Measurements from ENCODE around the gene TP53TG5.

DNA sequence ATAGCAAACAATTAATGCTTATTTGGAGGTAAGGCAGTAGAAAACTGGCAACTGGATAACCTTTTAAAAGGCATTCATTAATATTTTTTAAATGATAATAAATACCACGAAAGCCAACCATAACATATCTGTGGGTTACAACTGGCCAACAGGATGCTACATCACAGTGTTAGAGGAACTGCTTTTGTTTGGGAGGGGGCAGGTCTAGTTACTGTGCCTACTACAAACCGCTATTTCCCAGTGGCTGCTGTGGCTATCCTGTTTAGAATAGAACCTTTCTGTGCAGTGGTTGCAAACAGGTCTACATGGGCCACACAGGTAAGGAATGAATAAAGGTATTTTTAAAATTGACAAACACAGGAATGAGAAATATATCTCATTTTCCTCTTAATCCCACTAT lies 38.8 kb upstream of the TP53TG5 start:
- TF ChIP-seq, protein P1, sequence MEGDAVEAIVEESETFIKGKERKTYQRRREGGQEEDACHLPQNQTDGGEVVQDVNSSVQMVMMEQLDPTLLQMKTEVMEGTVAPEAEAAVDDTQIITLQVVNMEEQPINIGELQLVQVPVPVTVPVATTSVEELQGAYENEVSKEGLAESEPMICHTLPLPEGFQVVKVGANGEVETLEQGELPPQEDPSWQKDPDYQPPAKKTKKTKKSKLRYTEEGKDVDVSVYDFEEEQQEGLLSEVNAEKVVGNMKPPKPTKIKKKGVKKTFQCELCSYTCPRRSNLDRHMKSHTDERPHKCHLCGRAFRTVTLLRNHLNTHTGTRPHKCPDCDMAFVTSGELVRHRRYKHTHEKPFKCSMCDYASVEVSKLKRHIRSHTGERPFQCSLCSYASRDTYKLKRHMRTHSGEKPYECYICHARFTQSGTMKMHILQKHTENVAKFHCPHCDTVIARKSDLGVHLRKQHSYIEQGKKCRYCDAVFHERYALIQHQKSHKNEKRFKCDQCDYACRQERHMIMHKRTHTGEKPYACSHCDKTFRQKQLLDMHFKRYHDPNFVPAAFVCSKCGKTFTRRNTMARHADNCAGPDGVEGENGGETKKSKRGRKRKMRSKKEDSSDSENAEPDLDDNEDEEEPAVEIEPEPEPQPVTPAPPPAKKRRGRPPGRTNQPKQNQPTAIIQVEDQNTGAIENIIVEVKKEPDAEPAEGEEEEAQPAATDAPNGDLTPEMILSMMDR (IDR thresholded peaks at IDR 0.05): no peak
- TF ChIP-seq, protein P2, sequence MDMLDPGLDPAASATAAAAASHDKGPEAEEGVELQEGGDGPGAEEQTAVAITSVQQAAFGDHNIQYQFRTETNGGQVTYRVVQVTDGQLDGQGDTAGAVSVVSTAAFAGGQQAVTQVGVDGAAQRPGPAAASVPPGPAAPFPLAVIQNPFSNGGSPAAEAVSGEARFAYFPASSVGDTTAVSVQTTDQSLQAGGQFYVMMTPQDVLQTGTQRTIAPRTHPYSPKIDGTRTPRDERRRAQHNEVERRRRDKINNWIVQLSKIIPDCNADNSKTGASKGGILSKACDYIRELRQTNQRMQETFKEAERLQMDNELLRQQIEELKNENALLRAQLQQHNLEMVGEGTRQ (CRISPR knock-in tag; IDR thresholded peaks at IDR 0.05): no peak
- TF ChIP-seq, protein P3, sequence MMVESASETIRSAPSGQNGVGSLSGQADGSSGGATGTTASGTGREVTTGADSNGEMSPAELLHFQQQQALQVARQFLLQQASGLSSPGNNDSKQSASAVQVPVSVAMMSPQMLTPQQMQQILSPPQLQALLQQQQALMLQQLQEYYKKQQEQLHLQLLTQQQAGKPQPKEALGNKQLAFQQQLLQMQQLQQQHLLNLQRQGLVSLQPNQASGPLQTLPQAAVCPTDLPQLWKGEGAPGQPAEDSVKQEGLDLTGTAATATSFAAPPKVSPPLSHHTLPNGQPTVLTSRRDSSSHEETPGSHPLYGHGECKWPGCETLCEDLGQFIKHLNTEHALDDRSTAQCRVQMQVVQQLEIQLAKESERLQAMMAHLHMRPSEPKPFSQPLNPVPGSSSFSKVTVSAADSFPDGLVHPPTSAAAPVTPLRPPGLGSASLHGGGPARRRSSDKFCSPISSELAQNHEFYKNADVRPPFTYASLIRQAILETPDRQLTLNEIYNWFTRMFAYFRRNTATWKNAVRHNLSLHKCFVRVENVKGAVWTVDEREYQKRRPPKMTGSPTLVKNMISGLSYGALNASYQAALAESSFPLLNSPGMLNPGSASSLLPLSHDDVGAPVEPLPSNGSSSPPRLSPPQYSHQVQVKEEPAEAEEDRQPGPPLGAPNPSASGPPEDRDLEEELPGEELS (CRISPR knock-in tag; IDR thresholded peaks at IDR 0.05): no peak
- TF ChIP-seq, protein P4, sequence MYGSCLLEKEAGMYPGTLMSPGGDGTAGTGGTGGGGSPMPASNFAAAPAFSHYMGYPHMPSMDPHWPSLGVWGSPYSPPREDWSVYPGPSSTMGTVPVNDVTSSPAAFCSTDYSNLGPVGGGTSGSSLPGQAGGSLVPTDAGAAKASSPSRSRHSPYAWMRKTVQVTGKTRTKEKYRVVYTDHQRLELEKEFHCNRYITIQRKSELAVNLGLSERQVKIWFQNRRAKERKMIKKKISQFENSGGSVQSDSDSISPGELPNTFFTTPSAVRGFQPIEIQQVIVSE (CRISPR knock-in tag; IDR thresholded peaks at IDR 0.05; ENCODE audit: borderline replicate concordance): no peak
- TF ChIP-seq ZNF232 (CRISPR knock-in tag; IDR thresholded peaks at IDR 0.05) (no peak), ATF1 (CRISPR knock-in tag; IDR thresholded peaks at IDR 0.05) (no peak), EMX1 (CRISPR knock-in tag; IDR thresholded peaks at IDR 0.05) (no peak), CREB1 (CRISPR knock-in tag; IDR thresholded peaks at IDR 0.05) (no peak)
- TF ChIP-seq, protein P5, sequence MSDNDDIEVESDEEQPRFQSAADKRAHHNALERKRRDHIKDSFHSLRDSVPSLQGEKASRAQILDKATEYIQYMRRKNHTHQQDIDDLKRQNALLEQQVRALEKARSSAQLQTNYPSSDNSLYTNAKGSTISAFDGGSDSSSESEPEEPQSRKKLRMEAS (CRISPR knock-in tag; IDR thresholded peaks at IDR 0.05): no peak
- TF ChIP-seq, protein P6, sequence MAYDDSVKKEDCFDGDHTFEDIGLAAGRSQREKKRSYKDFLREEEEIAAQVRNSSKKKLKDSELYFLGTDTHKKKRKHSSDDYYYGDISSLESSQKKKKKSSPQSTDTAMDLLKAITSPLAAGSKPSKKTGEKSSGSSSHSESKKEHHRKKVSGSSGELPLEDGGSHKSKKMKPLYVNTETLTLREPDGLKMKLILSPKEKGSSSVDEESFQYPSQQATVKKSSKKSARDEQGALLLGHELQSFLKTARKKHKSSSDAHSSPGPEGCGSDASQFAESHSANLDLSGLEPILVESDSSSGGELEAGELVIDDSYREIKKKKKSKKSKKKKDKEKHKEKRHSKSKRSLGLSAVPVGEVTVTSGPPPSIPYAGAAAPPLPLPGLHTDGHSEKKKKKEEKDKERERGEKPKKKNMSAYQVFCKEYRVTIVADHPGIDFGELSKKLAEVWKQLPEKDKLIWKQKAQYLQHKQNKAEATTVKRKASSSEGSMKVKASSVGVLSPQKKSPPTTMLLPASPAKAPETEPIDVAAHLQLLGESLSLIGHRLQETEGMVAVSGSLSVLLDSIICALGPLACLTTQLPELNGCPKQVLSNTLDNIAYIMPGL (CRISPR knock-in tag; IDR thresholded peaks at IDR 0.05): no peak
- TF ChIP-seq, protein P7, sequence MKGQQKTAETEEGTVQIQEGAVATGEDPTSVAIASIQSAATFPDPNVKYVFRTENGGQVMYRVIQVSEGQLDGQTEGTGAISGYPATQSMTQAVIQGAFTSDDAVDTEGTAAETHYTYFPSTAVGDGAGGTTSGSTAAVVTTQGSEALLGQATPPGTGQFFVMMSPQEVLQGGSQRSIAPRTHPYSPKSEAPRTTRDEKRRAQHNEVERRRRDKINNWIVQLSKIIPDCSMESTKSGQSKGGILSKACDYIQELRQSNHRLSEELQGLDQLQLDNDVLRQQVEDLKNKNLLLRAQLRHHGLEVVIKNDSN (CRISPR knock-in tag; IDR thresholded peaks at IDR 0.05): no peak
- TF ChIP-seq, protein P8, sequence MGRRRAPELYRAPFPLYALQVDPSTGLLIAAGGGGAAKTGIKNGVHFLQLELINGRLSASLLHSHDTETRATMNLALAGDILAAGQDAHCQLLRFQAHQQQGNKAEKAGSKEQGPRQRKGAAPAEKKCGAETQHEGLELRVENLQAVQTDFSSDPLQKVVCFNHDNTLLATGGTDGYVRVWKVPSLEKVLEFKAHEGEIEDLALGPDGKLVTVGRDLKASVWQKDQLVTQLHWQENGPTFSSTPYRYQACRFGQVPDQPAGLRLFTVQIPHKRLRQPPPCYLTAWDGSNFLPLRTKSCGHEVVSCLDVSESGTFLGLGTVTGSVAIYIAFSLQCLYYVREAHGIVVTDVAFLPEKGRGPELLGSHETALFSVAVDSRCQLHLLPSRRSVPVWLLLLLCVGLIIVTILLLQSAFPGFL (CRISPR knock-in tag; IDR thresholded peaks at IDR 0.05; ENCODE audit: borderline replicate concordance): no peak
